Fibroblast of lung (primary cell): ENCODE data around the gene SLC25A36.

Experiments
- CTCF ChIP-seq, 2 donors: IDR thresholded peaks in 1 of 2; conservative IDR thresholded peaks in 1 of 2; 1 replicate in 1 of 2; 2 replicates in 1 of 2; pipeline ENCODE4 v1.5.1; 2011 to 2012; ENCODE audit warnings: low read length in 2 of 2, control low read depth in 1 of 2, inconsistent platforms in 1 of 2, low read depth in 1 of 2, mild to moderate bottlenecking in 1 of 2
- EZH2 ChIP-seq: IDR thresholded peaks from 2 replicates; pipeline ENCODE4 v1.5.1; 2012; ENCODE audit warnings: low read length, control low read depth, mild to moderate bottlenecking; ENCODE audit errors: missing control alignments

- TF ChIP-seq CTCF (conservative IDR thresholded peaks at IDR 0.05 in 1 of 2, IDR thresholded peaks at IDR 0.05 in 1 of 2; ENCODE audit: low read depth in 1 of 2, low read length in 2 of 2) (no peak), EZH2 (no peak)
Measured at GRCh38 chr3:140980663-140981062, 39.0 kb downstream of the SLC25A36 start.
